Measurements from ENCODE around the gene FRMPD3.

FRMPD3 gene

DNA sequence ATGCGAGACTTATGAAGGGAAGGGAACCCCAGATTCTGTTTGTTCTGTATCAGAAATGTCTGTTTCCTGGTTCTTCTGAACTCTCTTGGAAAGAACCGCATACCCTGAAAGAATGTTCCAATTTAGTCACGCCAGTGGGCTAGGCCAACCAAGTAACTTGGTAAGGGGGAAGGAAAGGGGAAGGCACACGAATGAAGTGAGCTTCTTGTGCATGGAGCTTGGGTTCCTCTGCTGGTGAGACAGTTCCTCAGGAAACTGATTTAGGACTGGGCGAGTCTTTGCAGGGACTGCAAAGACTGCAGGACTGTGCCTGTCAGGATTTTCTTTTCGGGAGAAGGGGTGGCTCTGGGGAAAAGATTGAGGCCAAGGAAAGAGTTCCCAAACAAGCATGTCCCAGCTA lies 35.6 kb downstream of the FRMPD3 start:
- Histone ChIP-seq H3K79me2 (ENCODE audit: control insufficient read depth, low read length) (no peaks in the 10 kb centered on the region), H3K4me2 (ENCODE audit: low read length) (peak overlapping the region; percentile 51), H3K27ac (ENCODE audit: low read depth, low read length) (no peak overlapping the region), H3K27me3 (ENCODE audit: control insufficient read depth, low read length) (no peaks in the 10 kb centered on the region), H3K36me3 (ENCODE audit: control insufficient read depth, low read length) (no peaks in the 10 kb centered on the region), H3K4me1 (ENCODE audit: control insufficient read depth, low read length) (peaks cover 31% of the 10 kb centered on the region), H4K20me1 (ENCODE audit: control insufficient read depth, insufficient read depth, low read depth, low read length) (no peaks in the 10 kb centered on the region), H3K9me2 (replicated peaks; ENCODE audit: control insufficient read depth, low read length) (no peaks in the 10 kb centered on the region), H3K4me3 (ENCODE audit: low read length) (no peak overlapping the region), H3K9me3 (ENCODE audit: control insufficient read depth, insufficient read depth, low read length) (no peaks in the 10 kb centered on the region), H3F3A (ENCODE audit: control insufficient read depth, insufficient read depth) (no peaks in the 10 kb centered on the region)
- TF ChIP-seq, protein P1, sequence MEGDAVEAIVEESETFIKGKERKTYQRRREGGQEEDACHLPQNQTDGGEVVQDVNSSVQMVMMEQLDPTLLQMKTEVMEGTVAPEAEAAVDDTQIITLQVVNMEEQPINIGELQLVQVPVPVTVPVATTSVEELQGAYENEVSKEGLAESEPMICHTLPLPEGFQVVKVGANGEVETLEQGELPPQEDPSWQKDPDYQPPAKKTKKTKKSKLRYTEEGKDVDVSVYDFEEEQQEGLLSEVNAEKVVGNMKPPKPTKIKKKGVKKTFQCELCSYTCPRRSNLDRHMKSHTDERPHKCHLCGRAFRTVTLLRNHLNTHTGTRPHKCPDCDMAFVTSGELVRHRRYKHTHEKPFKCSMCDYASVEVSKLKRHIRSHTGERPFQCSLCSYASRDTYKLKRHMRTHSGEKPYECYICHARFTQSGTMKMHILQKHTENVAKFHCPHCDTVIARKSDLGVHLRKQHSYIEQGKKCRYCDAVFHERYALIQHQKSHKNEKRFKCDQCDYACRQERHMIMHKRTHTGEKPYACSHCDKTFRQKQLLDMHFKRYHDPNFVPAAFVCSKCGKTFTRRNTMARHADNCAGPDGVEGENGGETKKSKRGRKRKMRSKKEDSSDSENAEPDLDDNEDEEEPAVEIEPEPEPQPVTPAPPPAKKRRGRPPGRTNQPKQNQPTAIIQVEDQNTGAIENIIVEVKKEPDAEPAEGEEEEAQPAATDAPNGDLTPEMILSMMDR (IDR thresholded peaks at IDR 0.05; ENCODE audit: low read depth, low read length, poor library complexity, severe bottlenecking): no peak
- TF ChIP-seq EZH2phosphoT487 (IDR thresholded peaks at IDR 0.05; ENCODE audit: borderline replicate concordance, low read length): no peak

- H3K36me3 ChIP-seq (ENCODE audit: control insufficient read depth, low read length): no peaks in the 10 kb centered on the region
- no peaks in the 10 kb centered on the region for H3K79me2 ChIP-seq (ENCODE audit: control insufficient read depth, low read length)
- no peak overlapping the region for H3K4me2 ChIP-seq (ENCODE audit: low read length)
- no peak overlapping the region for H3K27ac ChIP-seq (ENCODE audit: low read depth, low read length)
- peaks cover 4% of the 10 kb centered on the region for H3K4me1 ChIP-seq (ENCODE audit: control insufficient read depth, low read length)
- TF ChIP-seq EZH2phosphoT487 (IDR thresholded peaks at IDR 0.05; ENCODE audit: borderline replicate concordance, low read length): no peak
- TF ChIP-seq, protein P1 (IDR thresholded peaks at IDR 0.05; ENCODE audit: low read depth, low read length, poor library complexity, severe bottlenecking): no peak
- no peaks in the 10 kb centered on the region for H4K20me1 ChIP-seq (ENCODE audit: control insufficient read depth, insufficient read depth, low read depth, low read length)
- H3K27me3 ChIP-seq (ENCODE audit: control insufficient read depth, low read length): no peaks in the 10 kb centered on the region
- no peaks in the 10 kb centered on the region for H3F3A ChIP-seq (ENCODE audit: control insufficient read depth, insufficient read depth)
- no peak overlapping the region for H3K4me3 ChIP-seq (ENCODE audit: low read length)
- no peaks in the 10 kb centered on the region for H3K9me2 ChIP-seq (replicated peaks; ENCODE audit: control insufficient read depth, low read length)
- no peaks in the 10 kb centered on the region for H3K9me3 ChIP-seq (ENCODE audit: control insufficient read depth, insufficient read depth, low read length)
Measured at GRCh38 chrX:107493141-107493540, 43.7 kb downstream of the FRMPD3 start.

GRCh38 chrX:107496786-107497185 lies 47.3 kb downstream of the FRMPD3 start:
- Histone ChIP-seq H3K4me2 (ENCODE audit: low read length) (no peak overlapping the region), H3K4me3 (ENCODE audit: low read length) (no peak overlapping the region), H3K9me3 (ENCODE audit: control insufficient read depth, insufficient read depth, low read length) (no peaks in the 10 kb centered on the region), H3F3A (ENCODE audit: control insufficient read depth, insufficient read depth) (no peaks in the 10 kb centered on the region), H3K9me2 (replicated peaks; ENCODE audit: control insufficient read depth, low read length) (no peaks in the 10 kb centered on the region), H3K27ac (ENCODE audit: low read depth, low read length) (no peak overlapping the region), H3K79me2 (ENCODE audit: control insufficient read depth, low read length) (no peaks in the 10 kb centered on the region), H3K27me3 (ENCODE audit: control insufficient read depth, low read length) (no peaks in the 10 kb centered on the region), H3K36me3 (ENCODE audit: control insufficient read depth, low read length) (no peaks in the 10 kb centered on the region), H3K4me1 (ENCODE audit: control insufficient read depth, low read length) (no peaks in the 10 kb centered on the region), H4K20me1 (ENCODE audit: control insufficient read depth, insufficient read depth, low read depth, low read length) (no peaks in the 10 kb centered on the region)
- TF ChIP-seq, protein P1 (IDR thresholded peaks at IDR 0.05; ENCODE audit: low read depth, low read length, poor library complexity, severe bottlenecking): no peak
- no peak for TF ChIP-seq EZH2phosphoT487 (IDR thresholded peaks at IDR 0.05; ENCODE audit: borderline replicate concordance, low read length)

Data from DOHH2 (cell line).